Omental fat pad (tissue), 4 donors: ENCODE results near the gene GRID1. TPM values are rescaled to one million over a fixed set of nuclear protein-coding genes. Genes with fewer than 3 reads are reported as not detected.

Source experiments
- ATAC-seq: fragments of 150-250 bp; one replicate; pipeline ENCODE4 v1.9.1; 2016; ENCODE audit warnings: mild to moderate bottlenecking, moderate library complexity; ENCODE audit not compliant: low FRiP score
- DNase-seq: peaks from one replicate; pipeline ENCODE4 v3.0.0-alpha.2; 2019; ENCODE audit warnings: low spot score
- CTCF ChIP-seq, 3 donors: fragments of 450-650 bp; IDR thresholded peaks; one replicate each; pipeline ENCODE4 v1.5.1; 2016 to 2017; ENCODE audit warnings: antibody characterized with exemption in 3 of 3, mild to moderate bottlenecking in 3 of 3, moderate library complexity in 2 of 3
- total RNA-seq, 4 donors: library from RNA; depleted of rRNA; stranded (reverse); fragments of >200 nt; gene quantifications; one replicate each; pipeline ENCODE4 v1.1.0, GENCODE V29; 2016

The GRID1 gene
- total RNA-seq, 4 donors from 2014 or later, result 1.5 to 3.5 (median 2.4) TPM

- no peak for TF ChIP-seq CTCF (IDR thresholded peaks at IDR 0.05)
- DNase-seq, result no peak
- no peak for ATAC-seq
These were observed 82.1 kb downstream of the GRID1 start for GRCh38 chr10:86284355-86285105.

GRCh38 chr10:86283466-86284287 is 82.9 kb downstream of the GRID1 start:
- ATAC-seq (no peak), DNase-seq (no peak)
- no peak for TF ChIP-seq CTCF (IDR thresholded peaks at IDR 0.05)

GRCh38 chr10:86282664-86283465 is 83.7 kb downstream of the GRID1 start:
- DNase-seq (no peak), ATAC-seq (no peak)
- no peak for TF ChIP-seq CTCF (IDR thresholded peaks at IDR 0.05)

GRCh38 chr10:86281396-86281795 is 85.2 kb downstream of the GRID1 start:
- DNase-seq (no peak), ATAC-seq (no peak)
- no peak for TF ChIP-seq CTCF (IDR thresholded peaks at IDR 0.05)

GRCh38 chr10:86269332-86269731 is 97.3 kb downstream of the GRID1 start:
- ATAC-seq, result no peak
- no peak for TF ChIP-seq CTCF (IDR thresholded peaks at IDR 0.05)
- no peak for DNase-seq

- no peak for TF ChIP-seq CTCF (IDR thresholded peaks at IDR 0.05)
- ATAC-seq (no peak), DNase-seq (no peak)
These were observed 99.1 kb downstream of the GRID1 start for GRCh38 chr10:86267286-86268195.
